Tibial nerve (tissue), 4 donors: Measurements from ENCODE around the gene ZNF566. TPM values are rescaled to one million over a fixed set of nuclear protein-coding genes. Genes with fewer than 3 reads are reported as not detected.
A peak's percentile ranks its signal among the peaks of the same experiment; 100 is the strongest.

ENCODE experiments used
- DNase-seq, 2 donors: peaks; one replicate each; pipeline ENCODE4 v3.0.0-alpha.2; 2019; ENCODE audit warnings: low spot score in 2 of 2
- H3K27ac ChIP-seq, 4 donors: fragments of 200-600 bp; sonication (generic) in 3 of 4; one replicate each; pipeline ENCODE4 v1.5.1; 2017 to 2019; ENCODE audit warnings: mild to moderate bottlenecking in 1 of 4
- H3K27me3 ChIP-seq, 2 donors: fragments of 200-600 bp; sonication (generic) in 1 of 2; one replicate each; pipeline versions ENCODE4 v1.5.1 to v1.6.0; 2017 to 2019
- H3K36me3 ChIP-seq, 3 donors: fragments of 200-600 bp; sonication (generic); one replicate each; pipeline ENCODE4 v1.5.1; 2018 to 2019
- H3K4me1 ChIP-seq, 4 donors: fragments of 200-600 bp; sonication (generic) in 3 of 4; one replicate each; pipeline ENCODE4 v1.5.1; 2017 to 2019
- H3K4me3 ChIP-seq, 4 donors: fragments of 200-600 bp; sonication (generic) in 3 of 4; one replicate each; pipeline ENCODE4 v1.5.1; 2017 to 2019; ENCODE audit warnings: mild to moderate bottlenecking in 1 of 4, moderate library complexity in 1 of 4
- H3K9me3 ChIP-seq, 4 donors: fragments of 200-600 bp; sonication (generic) in 3 of 4; one replicate each; pipeline ENCODE4 v1.5.1; 2017 to 2019
- CTCF ChIP-seq, 5 experiments: fragments of 200-600 bp in 3 of 5; fragments of 450-650 bp in 2 of 5; sonication (generic) in 3 of 5; IDR thresholded peaks; one replicate each; pipeline ENCODE4 v1.5.1; 2016 to 2019; ENCODE audit warnings: antibody characterized with exemption in 5 of 5, mild to moderate bottlenecking in 3 of 5, moderate library complexity in 2 of 5
- EP300 ChIP-seq, 2 donors: sonication (generic); formaldehyde crosslinking; IDR thresholded peaks; one replicate each; pipeline ENCODE4 v1.6.1; 2017; ENCODE audit warnings: antibody characterized with exemption in 2 of 2, mild to moderate bottlenecking in 1 of 2
- POLR2A ChIP-seq, 2 donors: fragments of 450-650 bp; IDR thresholded peaks; one replicate each; pipeline ENCODE4 v1.6.1; 2017; ENCODE audit warnings: antibody characterized with exemption in 2 of 2, mild to moderate bottlenecking in 2 of 2, moderate library complexity in 2 of 2
- WGBS, 2 donors: methylation state at CpG; one replicate each; pipeline ENCODE4 v1.1.5; 2018; 5-methylcytosine and 5-hydroxymethylcytosine counted together
- total RNA-seq, 4 donors: library from RNA; depleted of rRNA; stranded (reverse); fragments of >200 nt; gene quantifications; one replicate each; pipeline ENCODE4 v1.1.0, GENCODE V29; 2016

ZNF566 gene
- 10 to 100 TPM; 12.1 to 20.1 (median 14.9) TPM for total RNA-seq

GRCh38 chr19:36489118-36489919 lies at the start of gene ZNF566:
ZNF566 (minus strand) TSS chr19:36489561; CDS start chr19:36476557, 13,004 bp downstream.
- H3K27me3 ChIP-seq = no peaks in the 10 kb centered on the region
- peak within 1 kb of the TSS; percentile 82 to 96 (median 95) for H3K27ac ChIP-seq
- H3K36me3 ChIP-seq = peaks cover 0 to 22% (median 0%) of the 10 kb centered on the region in 3 donors
- DNase-seq = peak; percentile 65 to 87
- H3K4me1 ChIP-seq = peaks cover 0 to 16% (median 0%) of the 10 kb centered on the region in 4 donors
- H3K4me3 ChIP-seq = peak within 1 kb of the TSS; percentile 62 to 81 (median 62)
- peaks cover 0 to 10% (median 0%) of the 10 kb centered on the region in 4 donors for H3K9me3 ChIP-seq
- TF ChIP-seq CTCF (IDR thresholded peaks at IDR 0.05) (no peak), POLR2A (IDR thresholded peaks at IDR 0.05) (peak in 1 of 2 donors; percentile 24), EP300 (IDR thresholded peaks at IDR 0.05) (peak in 1 of 2 donors; percentile 75)
- WGBS, 2 donors = 0% methylated on average over 23 to 41 of the region's 53 CpGs

DNA sequence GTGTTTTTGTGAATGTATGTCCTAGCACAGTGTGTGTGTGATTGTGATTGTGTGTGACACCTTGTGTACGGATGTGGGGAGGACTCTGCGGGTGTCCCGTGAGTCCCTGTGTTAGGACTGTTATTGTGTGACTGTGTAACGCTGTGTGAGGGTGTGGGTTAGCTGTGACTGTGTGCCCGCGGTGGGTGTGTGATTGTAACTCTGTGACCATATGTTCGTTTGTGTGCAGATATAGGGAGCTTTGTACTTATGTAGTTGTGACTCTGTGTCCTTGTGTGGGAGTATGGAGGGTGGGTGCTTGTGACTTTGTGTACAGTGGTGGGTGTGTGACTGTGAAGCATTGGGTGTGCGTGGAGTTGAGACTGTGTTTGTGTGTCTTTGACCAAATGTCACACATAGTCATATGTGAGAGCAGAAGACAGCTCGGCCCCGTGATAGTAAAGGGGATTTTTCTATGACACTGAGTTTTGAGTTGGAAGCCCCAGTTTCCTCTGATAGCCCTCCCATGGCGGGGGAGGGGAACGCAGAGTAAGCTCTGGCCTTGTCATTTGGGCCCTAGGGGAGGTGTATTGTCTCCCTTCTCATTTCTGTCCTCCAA lies 39.7 kb upstream of the ZNF566 start:
- no peak for TF ChIP-seq POLR2A (IDR thresholded peaks at IDR 0.05)
- TF ChIP-seq EP300 (IDR thresholded peaks at IDR 0.05) = no peak
- TF ChIP-seq CTCF (IDR thresholded peaks at IDR 0.05) = no peak
- peak overlapping the region; percentile 86 to 92 (median 90) for H3K27ac ChIP-seq
- 12% methylated on average over 12 of the region's 12 CpGs for WGBS, 2 donors

GRCh38 chr19:36528194-36528920 lies 39.0 kb upstream of the ZNF566 start, which contains the start of gene ZNF260:
ZNF260 (minus strand) TSS chr19:36528271; CDS start chr19:36515238, 13,033 bp downstream.
- WGBS, 2 donors = 0% methylated on average over 55 of the region's 55 CpGs
- Histone ChIP-seq H3K27ac (peak within 1 kb of the TSS; percentile 86 to 92 (median 90)), H3K9me3 (peaks cover 0 to 71% (median 19%) of the 10 kb centered on the region in 4 donors), H3K36me3 (peaks cover 0 to 62% (median 14%) of the 10 kb centered on the region in 3 donors), H3K4me1 (peaks cover 0 to 26% (median 7%) of the 10 kb centered on the region in 4 donors), H3K27me3 (no peaks in the 10 kb centered on the region), H3K4me3 (peak within 1 kb of the TSS; percentile 53 to 83 (median 74))
- TF ChIP-seq POLR2A (IDR thresholded peaks at IDR 0.05) (peak in 1 of 2 donors; percentile 57), EP300 (IDR thresholded peaks at IDR 0.05) (peak; percentile 45 to 91), CTCF (IDR thresholded peaks at IDR 0.05) (peak in 2 of 5 experiments; percentile 23 to 48)
- peak; percentile 89 to 95 for DNase-seq

More for the DNA sequence above, 39.7 kb upstream of the ZNF566 start:
- H3K27me3 ChIP-seq = no peaks in the 10 kb centered on the region
- peaks cover 0 to 26% (median 7%) of the 10 kb centered on the region in 4 donors for H3K4me1 ChIP-seq
- H3K9me3 ChIP-seq = peaks cover 0 to 71% (median 19%) of the 10 kb centered on the region in 4 donors
- peaks cover 0 to 62% (median 14%) of the 10 kb centered on the region in 3 donors for H3K36me3 ChIP-seq
- peak overlapping the region; percentile 53 to 83 (median 74) for H3K4me3 ChIP-seq
- no peak for DNase-seq

DNA sequence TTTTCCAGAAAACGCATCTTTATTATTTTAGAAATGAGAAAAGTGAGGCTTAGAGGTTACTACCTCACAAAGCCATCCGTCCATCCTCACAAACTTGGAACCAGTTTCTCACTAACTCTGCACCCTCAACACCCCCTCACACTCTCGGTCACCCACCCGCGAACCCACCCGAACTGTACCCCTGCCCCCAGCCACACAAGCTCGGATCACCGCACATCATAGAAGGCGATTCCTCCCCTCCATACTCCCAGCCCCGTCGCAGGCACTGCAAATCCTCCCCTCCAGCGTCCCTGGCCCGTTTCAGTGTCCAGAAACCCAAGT lies 38.5 kb upstream of the ZNF566 start:
- H3K9me3 ChIP-seq = peaks cover 0 to 71% (median 19%) of the 10 kb centered on the region in 4 donors
- H3K4me3 ChIP-seq = peak overlapping the region; percentile 53 to 83 (median 74)
- DNase-seq = no peak
- peaks cover 0 to 62% (median 11%) of the 10 kb centered on the region in 3 donors for H3K36me3 ChIP-seq
- H3K27me3 ChIP-seq = no peaks in the 10 kb centered on the region
- H3K27ac ChIP-seq = peak overlapping the region; percentile 86 to 92 (median 90)
- 1 to 2% methylated on average over 13 of the region's 13 CpGs for WGBS, 2 donors
- no peak for TF ChIP-seq CTCF (IDR thresholded peaks at IDR 0.05)
- no peak for TF ChIP-seq EP300 (IDR thresholded peaks at IDR 0.05)
- no peak for TF ChIP-seq POLR2A (IDR thresholded peaks at IDR 0.05)
- peaks cover 0 to 26% (median 7%) of the 10 kb centered on the region in 4 donors for H3K4me1 ChIP-seq
